ENCODE data around the gene CACUL1. TPM values are rescaled to one million over a fixed set of nuclear protein-coding genes. Genes with fewer than 3 reads are reported as not detected.
A peak's percentile ranks its signal among the peaks of the same experiment; 100 is the strongest.

Gene CACUL1
- total RNA-seq, 6 experiments from 2014 or later: 15.5 to 26.4 (median 17.8) TPM

DNA sequence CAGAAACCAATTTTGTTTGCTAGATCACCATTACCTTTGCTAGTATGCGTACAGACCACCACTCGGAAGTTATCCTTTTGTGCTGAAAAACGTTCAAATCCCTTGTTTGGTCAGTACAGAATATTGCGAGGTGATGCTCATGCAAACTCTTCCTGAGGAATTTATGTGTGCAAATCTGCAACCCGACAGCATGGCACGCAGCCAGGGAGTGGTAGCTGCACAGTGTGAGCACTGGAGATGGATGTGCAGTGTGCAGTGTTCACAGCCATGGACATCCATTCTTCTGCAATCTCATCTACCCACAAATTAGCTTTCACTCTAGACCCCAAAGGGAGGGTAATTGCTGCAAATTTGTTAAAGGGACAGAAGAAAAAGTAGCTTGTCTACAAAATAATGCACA, 72.2 kb downstream of the CACUL1 start:
- no peak for TF ChIP-seq POLR2A (IDR thresholded peaks at IDR 0.05)
- TF ChIP-seq, protein P1, sequence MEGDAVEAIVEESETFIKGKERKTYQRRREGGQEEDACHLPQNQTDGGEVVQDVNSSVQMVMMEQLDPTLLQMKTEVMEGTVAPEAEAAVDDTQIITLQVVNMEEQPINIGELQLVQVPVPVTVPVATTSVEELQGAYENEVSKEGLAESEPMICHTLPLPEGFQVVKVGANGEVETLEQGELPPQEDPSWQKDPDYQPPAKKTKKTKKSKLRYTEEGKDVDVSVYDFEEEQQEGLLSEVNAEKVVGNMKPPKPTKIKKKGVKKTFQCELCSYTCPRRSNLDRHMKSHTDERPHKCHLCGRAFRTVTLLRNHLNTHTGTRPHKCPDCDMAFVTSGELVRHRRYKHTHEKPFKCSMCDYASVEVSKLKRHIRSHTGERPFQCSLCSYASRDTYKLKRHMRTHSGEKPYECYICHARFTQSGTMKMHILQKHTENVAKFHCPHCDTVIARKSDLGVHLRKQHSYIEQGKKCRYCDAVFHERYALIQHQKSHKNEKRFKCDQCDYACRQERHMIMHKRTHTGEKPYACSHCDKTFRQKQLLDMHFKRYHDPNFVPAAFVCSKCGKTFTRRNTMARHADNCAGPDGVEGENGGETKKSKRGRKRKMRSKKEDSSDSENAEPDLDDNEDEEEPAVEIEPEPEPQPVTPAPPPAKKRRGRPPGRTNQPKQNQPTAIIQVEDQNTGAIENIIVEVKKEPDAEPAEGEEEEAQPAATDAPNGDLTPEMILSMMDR (IDR thresholded peaks at IDR 0.05): no peak
- intact Hi-C loops (cut with DNase I): no loop called here
- 95% methylated on average over 6 of the region's 6 CpGs for WGBS (ENCODE audit: insufficient coverage, low coverage, low lambda C conversion rate, missing lambda C conversion rate)
- DNase-seq: no peak
- Histone ChIP-seq H3K4me1 (no peaks in the 10 kb centered on the region), H3K27ac (no peak overlapping the region), H3K36me3 (peaks cover 0 to 27% (median 14%) of the 10 kb centered on the region in 4 donors), H3K4me3 (no peak overlapping the region), H3K27me3 (no peaks in the 10 kb centered on the region), H3K9me3 (no peaks in the 10 kb centered on the region)
- no peak for ATAC-seq

DNA sequence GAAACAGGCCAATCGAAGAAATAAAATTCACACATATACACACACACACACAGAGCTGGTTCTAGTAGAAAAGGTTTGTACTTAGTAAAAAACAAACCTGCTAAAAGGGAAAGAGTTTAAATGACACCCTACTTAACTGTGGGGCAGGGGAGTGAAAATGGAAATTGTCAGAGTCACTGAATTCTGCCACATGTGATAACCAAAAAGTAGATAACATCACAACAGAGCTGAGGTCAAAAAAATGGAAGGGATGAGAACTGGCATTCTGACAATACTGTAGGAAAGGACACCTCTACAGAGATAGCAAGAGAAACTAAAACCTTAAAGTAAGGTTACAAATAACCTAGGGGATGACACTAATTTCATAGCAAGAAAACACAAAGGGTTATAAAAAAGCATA, 74.6 kb downstream of the CACUL1 start:
- 93% methylated on average over 1 of the region's 1 CpG for WGBS (ENCODE audit: insufficient coverage, low coverage, low lambda C conversion rate, missing lambda C conversion rate)
- H3K4me3 ChIP-seq: no peak overlapping the region
- no peak for DNase-seq
- intact Hi-C loops (cut with DNase I): no loop called here
- H3K4me1 ChIP-seq: no peaks in the 10 kb centered on the region
- H3K36me3 ChIP-seq: peaks cover 0 to 14% (median 7%) of the 10 kb centered on the region in 4 donors
- no peak for TF ChIP-seq POLR2A (IDR thresholded peaks at IDR 0.05)
- TF ChIP-seq, protein P1 (IDR thresholded peaks at IDR 0.05): no peak
- no peak for ATAC-seq
- H3K27ac ChIP-seq: no peak overlapping the region
- H3K27me3 ChIP-seq: no peaks in the 10 kb centered on the region
- H3K9me3 ChIP-seq: no peaks in the 10 kb centered on the region

DNA sequence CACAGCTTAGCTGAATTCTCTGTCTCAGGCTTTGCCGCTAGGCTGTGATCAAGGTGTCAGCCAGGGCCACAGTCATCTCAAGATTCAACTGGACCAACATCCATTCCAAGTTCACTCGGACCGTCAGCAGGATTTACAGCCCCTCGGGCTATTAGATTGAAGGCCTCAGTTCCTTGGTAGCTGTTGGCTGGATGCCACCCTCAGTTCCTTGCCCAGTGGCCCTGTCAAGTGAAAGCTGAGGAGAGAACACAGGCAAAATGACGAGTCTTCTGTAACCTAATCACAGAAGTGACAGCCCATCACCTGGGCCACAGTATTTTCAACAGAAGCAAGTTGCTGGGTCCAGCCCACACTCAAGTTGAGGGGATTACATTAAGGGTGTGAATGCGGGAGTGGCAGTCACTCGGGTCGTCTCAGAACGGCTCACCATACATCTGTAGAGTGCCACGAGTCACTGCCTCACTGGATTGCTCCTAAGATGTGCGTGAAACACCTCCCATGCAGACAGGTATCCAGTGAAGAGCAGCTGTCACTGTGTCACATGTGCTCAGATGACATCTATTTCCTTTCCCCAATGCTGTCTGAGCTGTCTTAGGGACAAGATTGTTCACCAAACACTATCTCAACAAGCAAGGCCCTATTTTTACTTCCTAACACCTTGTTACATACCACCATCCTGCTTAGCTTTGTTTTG, 80.4 kb downstream of the CACUL1 start:
- Histone ChIP-seq H3K4me1 (no peaks in the 10 kb centered on the region), H3K27ac (no peak overlapping the region), H3K4me3 (no peak overlapping the region), H3K27me3 (no peaks in the 10 kb centered on the region), H3K36me3 (peaks cover 0 to 5% (median 0%) of the 10 kb centered on the region in 4 donors), H3K9me3 (no peaks in the 10 kb centered on the region)
- TF ChIP-seq POLR2A (IDR thresholded peaks at IDR 0.05): no peak
- TF ChIP-seq, protein P1 (IDR thresholded peaks at IDR 0.05): no peak
- peak in 1 of 4 donors; percentile 10 for ATAC-seq
- intact Hi-C loops (cut with DNase I): no loop called here
- 90% methylated on average over 7 of the region's 11 CpGs for WGBS (ENCODE audit: insufficient coverage, low coverage, low lambda C conversion rate, missing lambda C conversion rate)
- DNase-seq: no peak

DNA sequence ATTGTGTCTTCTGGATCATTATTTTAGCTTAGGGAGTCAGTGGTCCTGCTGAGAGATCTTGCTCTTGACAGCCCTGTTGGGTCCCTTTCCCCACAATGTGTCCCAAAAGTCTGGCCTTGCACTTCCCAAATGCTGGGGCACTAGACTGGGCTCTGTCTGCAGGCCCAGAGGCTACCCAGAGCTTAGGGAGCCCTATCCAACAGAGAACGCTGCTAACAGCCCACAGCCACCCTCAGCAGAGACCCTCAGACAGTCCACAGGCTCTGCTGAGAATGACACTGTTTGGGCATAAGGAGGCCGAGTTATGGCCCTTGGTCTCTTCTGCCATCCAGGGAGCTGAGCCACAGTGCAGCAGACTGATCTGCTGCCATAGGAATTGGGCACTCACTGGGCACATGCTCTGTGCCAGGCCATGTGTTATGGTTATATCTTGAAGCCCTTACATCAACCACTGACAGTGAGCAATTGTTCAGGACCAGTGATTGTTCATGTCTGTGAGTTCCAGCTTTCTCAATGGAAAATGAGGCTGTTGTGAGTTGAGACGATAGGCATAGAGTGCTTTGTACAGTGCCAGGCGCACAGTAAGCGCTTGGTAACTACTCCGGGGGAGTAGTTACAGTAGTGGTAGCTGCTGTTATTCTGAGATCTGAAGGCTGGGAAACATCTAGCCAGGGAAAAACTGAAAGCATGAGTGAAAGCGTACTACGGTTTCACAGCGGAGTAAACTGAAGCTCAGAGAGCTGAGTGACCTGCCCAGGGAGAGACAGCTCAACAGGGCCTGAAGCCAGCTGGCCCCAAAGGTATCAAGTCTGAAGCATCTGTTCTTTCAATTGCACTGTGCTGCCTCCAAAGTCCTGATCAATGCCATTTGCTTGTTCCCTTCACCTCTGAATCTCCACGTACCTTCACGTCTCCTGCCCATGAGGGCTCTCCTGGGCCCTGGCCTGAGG, 81.7 kb downstream of the CACUL1 start:
- no peak for TF ChIP-seq POLR2A (IDR thresholded peaks at IDR 0.05)
- TF ChIP-seq, protein P1 (IDR thresholded peaks at IDR 0.05): no peak
- peaks cover 0 to 5% (median 0%) of the 10 kb centered on the region in 4 donors for H3K36me3 ChIP-seq
- intact Hi-C loops (cut with DNase I): no loop called here
- no peak for DNase-seq
- H3K4me3 ChIP-seq: no peak overlapping the region
- H3K4me1 ChIP-seq: no peaks in the 10 kb centered on the region
- no peak overlapping the region for H3K27ac ChIP-seq
- H3K27me3 ChIP-seq: no peaks in the 10 kb centered on the region
- ATAC-seq: no peak
- WGBS (ENCODE audit: insufficient coverage, low coverage, low lambda C conversion rate, missing lambda C conversion rate): 98% methylated on average over 5 of the region's 11 CpGs
- no peaks in the 10 kb centered on the region for H3K9me3 ChIP-seq
